HG03575 (cell line): Measurements from ENCODE around the gene ARHGAP18.

Source experiments
- ATAC-seq: cut with Tn5 transposase; IDR thresholded peaks from one replicate; pipeline ENCODE4 v1.9.1; 2021; ENCODE audit not compliant: unreplicated experiment, insufficient number of reproducible peaks, low FRiP score; ENCODE audit errors: extremely low read depth

Gene ARHGAP18

DNA sequence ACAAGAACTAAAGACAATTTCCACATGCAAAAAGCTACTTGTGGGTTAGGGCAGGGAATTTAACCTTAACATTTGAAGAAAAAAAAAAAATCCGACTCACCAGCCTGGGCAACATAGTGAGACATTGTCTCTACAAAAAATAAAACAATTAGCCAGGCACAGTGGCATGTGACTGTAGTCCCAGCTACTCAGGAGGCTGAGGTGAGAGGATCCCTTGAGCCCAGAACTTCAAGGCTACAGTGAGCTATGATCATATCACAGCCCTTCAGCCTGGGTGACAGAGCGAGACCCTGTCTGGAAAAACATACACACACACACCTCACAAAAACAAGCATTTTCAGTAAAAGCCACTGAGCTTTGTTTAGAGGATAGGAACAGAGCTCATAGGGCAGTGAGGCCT, 56.2 kb downstream of the ARHGAP18 start:
- no peak for ATAC-seq

DNA sequence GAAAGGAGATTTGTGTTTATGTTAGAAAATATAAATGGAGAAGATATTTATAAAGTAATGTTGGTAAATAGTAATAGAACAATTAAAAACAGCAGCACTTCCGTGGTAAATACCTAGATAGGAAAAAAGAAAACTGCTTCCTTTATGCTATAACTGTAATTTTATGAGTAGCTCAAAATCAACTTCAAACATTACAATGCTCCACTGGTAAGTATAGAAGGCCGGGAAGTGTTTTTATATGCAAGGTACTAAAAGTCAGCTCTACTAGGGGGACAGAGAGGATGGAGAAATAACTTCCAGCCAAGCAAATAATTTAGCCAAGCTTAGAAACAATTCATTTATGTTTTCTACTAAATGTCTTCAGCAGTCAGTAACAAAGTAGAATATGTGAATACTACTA, 56.7 kb downstream of the ARHGAP18 start:
- no peak for ATAC-seq

DNA sequence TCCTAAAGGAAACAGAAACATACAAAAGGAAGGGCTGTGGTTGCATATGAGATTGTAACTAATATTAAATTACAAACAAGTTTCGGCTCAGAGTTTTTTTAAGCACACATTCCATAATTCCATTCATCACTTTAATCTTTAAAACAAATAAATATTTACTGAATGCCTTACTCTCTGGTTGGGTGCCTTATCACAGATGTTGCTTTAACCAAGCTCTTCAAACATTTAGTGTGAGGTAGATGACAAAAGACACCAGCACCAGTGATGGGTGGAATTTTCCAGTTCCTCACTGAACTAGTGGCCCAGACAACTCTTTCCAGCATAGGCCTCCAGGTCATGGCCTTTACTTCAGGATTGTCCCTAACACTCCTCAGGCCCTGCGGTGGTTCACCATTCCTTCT, 58.7 kb downstream of the ARHGAP18 start:
- ATAC-seq, result no peak

DNA sequence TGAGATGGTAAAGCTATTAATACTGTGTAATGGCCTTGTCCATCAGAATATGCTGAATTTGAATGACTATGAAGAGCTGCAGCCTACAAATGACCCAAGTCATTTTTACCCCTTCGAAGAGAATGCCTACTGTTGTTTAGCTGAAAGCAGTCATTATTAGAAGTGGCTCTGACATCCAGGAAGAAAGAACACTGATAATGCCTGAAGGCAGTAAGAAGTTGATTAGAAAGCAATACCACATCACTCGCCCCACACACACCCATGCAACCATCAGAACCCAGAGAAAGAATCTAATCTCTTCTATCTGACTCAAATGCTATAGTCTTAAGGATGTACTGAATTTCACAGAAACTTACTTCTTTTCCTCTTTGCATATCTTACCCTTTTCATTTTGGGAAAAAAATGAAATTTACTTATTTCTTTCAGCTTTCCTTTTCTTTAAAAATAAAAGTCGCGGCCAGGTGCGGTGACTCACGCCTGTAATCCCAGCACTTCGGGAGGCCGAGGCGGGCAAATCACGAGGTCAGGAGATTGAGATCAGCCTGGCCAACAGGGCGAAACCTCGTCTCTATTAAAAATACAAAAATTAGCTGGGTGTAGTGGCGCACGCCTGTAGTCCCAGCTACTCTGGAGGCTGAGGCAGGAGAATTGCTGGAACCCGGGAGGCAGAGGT, 61.0 kb downstream of the ARHGAP18 start:
- ATAC-seq, result no peak

DNA sequence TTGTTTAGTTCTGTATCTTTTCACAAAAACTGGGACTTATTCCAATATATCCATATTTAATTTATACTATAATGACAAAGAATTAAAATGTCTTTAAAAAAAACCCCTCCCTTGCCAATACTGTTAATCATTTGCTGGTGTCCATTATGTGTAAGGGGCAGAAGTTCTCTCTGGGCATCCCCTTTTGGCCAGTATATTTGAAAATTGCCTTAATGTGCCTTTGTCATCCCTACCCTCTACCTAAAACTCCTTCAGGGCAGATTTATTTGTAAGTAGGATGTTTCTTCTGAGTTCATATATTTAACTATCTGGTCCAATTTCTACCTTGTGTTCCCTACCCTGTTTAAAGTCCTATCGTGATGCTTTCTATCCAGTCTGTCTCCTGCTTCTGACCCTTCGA, 62.9 kb downstream of the ARHGAP18 start:
- no peak for ATAC-seq

DNA sequence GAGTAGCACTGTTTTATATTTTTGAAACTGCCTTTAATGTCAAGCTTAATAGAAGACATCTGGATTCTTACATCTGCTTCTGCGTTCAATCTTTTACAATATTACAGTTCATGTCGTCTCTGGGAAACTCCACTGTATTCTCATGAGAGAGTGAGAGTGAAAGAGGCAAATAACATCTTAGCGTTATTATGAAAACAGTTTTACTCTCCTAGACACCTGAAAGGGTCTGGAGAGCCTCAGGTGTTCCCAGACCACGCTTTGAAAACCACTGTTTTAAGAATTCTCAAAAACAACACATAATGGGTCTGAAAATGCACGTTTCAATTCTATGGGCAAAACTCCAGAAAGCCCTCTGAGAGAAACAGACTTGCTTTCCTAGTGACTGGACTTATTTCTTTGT, 63.3 kb downstream of the ARHGAP18 start:
- peak; percentile 51 for ATAC-seq

DNA sequence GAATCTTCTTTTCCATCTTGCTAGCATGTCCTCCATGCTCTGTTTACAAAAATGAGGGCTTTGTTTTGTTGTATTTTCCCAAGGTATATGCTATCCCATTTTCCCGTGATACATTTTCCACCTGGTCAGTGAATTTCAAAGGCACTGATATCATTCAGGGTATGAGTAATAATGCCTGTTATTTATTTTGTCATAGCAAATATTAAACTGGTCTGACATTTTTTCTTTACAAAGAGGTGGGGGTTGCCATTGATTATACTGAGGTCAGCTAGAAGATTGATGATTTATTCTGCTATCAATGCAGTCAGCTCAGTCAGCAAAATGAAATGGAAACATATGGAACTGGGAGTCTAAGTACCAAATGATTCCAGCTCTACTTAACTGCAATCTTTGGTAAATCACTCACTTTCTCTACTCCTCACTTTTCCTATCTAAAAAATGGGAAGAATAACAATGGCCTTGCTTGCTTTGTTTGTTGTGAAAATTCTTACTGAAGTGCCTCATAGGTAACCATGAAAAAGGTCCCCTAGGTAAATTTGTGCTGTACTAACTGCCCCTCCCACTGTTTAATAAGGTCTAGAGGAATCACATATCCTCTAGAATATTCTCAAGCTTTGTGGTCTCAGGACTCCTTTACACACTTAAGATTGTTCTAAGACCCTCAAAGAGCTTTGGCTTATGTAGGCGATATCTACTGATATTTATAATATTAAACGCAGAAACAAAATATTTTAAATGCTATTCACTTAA, 64.0 kb downstream of the ARHGAP18 start:
- ATAC-seq, result no peak

DNA sequence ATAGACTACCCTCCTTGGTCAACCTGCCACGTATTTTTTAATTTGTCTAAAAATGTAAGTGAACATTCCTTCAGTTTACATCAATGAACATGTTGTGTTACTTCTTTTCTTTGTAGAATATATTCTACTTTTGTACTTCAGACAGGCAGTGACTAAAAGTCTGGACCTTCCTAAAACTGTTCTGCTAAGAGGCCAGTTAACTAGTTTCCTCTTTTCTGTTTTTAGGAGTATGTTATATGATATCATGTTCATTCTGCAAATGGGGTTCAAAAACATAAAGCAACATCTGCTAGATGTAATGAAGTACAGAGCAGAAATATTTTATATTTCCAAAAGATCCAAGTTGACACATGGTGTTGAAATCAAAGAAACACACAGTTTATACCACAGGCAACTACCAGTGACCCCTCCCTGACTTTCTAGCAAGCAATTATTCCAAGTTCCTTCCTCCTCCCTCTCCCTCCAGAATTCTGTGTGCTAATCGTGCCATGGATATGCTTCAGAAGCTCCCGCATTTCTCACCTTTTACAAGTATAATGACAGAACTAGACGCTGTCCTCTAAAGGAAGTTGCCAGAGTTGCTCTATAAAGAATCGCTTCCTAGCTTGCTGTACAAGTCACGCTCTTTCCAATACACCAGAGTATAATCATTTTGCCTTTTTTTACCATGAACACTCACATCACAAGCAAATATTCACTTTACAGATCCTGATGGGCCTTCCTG, 64.7 kb downstream of the ARHGAP18 start:
- no peak for ATAC-seq

DNA sequence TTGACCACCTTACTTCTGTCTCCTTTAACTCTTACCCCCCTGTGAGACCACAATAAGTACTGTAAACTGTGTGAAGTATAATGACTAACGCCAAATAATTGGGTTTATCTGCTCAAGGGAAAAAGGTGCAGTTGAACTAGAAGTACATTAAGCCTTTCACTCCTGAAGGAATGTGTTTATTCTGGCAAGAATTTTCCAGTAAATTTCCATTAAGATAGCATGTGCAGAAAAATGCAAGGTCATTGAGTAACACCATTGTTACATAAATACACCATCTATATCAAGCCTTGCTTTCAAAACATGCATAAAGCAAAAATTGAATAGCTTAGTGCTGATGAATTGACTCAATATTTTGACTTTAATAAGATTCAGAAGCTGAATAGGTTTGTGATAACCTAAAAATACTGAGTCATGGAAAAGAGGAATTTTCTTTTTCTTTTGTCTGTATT, 65.4 kb downstream of the ARHGAP18 start:
- no peak for ATAC-seq

DNA sequence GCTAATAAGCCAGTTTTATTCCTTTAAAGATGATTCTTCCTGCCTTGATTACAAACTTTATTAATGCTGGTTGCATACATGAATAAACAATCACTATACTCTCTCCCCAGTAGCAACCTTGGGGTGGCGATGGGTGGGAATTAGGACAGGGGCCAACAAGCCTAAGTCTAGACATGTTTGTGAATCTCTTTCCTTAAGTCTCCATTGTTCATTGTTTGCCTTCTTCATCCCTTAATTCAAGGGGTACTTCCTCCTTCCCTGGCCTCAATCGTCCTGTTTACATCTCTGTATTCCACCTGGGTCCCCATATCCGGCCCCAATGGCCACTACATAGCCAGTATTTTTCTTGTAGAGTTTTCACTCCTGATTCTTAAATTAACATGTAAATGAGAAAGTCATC, 66.0 kb downstream of the ARHGAP18 start:
- no peak for ATAC-seq

DNA sequence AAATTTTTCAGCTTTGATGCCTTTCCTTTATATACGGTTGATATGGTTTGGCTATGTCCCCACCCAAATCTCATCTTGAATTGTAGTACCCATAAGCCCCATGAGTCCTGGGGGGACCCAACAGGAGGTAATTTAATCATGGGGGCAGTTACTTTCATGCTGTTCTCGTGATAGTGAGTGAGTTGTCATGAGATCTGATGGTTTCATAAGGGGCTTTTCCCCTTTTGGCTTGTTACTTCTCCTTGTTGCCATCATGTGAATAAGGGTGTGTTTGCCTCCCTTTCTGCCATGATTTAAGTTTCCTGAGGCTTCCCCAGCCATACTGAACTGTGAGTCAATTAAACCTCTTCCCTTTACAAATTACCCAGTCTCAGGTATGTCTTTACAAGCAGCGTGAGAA, 66.8 kb downstream of the ARHGAP18 start:
- no peak for ATAC-seq

DNA sequence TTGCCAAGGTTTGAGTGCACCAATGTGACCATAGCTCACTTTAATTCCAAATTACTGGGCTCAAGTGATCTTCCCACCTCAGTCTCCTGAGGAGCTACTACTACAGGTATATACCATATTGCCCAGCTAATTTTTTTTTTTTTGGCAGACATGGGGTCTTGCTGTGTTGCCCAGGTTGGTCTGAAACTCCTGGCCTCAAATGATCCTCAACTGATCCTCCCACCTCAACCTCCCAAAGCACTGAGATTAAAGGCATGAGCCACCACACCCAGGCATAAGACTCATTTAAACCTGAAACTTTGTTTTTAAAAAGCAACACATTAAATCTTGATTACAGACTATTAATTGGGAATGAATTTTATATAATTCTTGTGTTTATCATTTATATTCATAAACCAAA, 67.7 kb downstream of the ARHGAP18 start:
- ATAC-seq, result no peak

DNA sequence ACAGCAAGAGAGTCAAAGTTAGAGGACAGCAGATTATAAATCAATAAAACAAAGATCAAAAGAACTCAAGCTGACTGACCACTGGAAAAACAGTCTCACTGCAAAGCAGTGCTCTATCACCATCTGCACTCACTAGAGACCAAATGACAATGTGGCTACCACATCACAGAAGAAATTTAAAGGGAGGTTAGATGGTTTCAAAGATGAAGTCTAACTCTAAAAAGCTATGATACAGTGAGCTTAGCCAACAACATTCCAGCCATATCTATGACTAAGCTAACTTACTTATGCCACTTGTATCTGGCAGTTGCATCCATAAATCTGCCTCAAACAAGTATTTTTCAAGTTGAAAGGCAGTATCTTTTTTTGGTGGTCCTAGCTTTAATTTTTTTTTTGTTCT, 68.6 kb downstream of the ARHGAP18 start:
- ATAC-seq, result no peak

DNA sequence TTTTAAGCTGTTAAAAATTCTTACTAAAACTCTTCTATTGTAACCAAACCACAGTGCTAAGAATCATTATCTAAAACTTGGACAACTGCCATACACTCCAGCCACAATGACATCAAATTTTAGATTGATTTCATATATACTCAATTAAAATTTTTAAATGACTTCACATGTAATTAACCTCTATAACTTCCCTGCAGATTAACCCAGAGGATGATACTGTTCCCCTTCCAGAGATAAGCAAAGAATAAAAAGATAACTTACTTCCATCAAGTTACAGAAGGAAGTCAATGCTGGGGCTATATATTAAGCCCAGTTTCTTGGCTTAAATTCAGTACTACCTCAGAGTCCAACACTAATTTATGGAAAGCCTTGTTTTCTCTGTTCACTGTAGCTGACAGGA, 71.3 kb downstream of the ARHGAP18 start:
- ATAC-seq, result no peak

DNA sequence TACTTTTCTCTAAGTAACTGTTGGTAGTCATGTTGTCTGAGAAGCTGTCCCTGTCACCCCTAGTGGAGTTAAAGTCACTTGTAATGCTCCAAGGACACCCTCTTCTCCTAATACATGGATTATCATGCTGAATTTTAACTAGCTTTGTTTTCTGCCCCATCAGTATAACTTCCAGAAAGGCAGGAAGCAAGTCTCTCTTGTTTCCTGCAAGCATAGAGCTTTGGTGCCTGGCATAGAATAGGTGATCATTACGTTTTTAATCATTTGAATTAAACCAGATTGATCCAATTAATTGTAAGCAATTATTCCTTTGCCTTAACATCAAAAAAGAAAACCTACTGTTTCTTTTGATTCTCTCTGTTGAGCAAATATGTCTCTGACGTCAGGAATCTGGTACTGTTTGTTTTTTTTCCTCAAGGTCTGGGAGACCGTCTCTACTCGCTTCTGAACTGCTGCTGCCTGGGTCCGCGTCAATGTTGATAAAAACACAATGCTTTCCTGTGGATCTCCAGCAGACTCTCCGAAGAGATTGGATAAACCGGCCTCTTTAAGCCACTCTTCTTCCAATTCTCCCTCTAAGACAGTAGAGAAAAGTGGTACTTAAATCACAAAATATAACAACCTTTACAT, 71.8 kb downstream of the ARHGAP18 start:
- ATAC-seq, result no peak

DNA sequence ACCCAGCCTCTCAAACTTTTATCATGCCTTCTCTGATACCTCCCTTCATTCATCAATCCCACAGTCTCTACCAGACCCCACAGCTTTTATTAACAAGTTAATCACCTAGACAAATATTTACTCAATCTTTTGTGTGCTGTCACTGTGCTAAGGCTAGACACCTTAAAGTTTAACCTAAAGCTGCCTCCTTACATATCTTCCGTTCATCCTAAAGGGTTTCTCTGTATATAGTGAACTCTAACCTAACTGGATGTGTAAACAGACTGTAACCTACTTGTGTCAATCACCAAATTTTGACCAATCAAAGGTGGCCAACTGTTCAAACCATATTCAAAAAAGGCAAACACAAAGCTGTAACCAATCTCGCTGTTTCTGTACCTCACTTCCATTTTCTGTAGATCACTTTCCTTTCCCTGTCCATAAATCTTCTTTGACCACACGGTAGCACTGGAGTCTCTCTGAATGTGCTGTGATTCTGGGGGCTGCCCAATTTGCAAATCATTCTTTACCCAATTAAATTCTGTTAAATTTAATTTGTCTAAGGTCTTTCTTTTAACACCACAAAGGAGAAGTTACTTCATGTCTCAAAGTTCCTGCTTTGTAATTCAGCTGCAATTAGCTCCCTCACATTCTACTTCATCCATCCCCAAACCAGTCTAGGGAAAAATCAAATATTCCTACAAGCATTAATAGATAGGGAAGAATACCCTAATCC, 72.5 kb downstream of the ARHGAP18 start:
- no peak for ATAC-seq

DNA sequence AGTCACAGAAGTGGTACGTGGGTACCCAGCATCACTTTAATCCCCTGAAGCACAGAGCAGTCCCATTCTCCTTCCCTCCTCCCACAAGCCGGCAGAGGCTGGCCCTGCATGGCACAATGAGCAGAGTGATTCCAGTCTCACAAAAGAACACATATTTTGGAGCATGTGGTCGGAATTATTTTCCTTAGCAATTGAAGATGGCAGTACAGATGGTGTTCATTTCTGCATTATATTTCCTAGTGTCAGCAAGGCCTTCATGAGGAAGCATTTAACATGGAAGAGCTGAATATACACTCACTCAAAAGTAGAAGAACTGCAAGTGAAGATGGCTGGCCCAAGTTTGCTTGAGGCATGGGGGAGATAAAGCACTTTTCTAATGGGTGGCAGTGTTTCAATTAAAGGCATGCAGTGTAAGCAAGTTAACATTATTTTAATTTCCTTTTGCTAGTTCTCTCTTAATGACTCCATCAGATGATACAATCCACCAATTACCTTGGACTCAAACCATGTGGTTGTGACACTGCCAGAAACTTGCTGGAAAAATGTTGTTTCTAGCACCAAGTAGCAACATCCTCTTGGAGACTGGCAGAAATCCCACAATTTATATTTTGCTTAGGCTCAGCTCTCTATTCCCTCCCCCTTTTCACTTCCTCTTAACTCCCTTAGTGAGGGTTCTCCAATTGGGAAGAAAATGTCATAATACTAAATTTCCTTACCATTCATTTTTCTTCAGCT, 74.4 kb downstream of the ARHGAP18 start:
- ATAC-seq, result no peak

DNA sequence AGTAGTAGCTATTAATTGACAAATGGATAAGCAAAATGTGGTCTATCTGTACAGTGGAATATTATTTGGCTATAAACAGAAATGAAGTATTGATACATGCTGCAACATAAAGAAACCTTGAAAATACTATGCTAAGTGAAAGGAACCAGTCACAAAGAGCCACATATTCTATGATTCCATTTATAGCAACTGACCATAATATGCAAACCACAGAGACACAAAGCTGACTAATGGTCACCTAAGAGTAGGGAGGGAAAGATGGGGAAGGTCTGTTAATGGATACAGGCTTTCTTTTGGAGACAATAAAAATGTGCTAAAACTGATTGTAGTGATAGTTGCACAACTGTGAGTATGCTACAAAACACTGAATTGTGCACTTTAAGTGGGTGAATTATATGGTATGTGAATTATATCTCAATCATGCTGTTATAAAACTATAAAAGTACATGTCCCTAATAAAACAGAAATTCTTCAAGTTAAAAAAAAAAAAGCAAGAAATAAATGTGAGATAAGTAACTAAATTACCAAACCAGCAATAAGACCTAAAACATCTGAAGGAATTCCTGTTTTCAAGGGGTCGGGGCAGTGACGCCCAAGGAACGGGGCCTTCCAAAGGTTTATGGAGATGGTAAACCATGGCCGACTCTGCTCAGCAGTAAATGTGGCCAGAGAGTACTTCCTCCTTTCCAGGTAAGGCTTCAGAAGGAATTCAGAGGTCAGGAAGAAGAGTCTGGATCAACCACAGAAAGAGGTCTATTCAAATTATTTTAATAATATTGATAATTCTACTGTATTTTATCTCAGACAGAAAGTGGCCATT, 75.4 kb downstream of the ARHGAP18 start:
- ATAC-seq, result no peak
